HCT116 (cell line): ENCODE data around the gene PLA2G4C.

ENCODE experiments used
- ATF3 ChIP-seq: IDR thresholded peaks from 2 replicates; pipeline ENCODE4 v1.6.1; 2012
- CTCF ChIP-seq, 3 experiments: fragments of 200-600 bp in 1 of 3; sonication (generic) in 1 of 3; IDR thresholded peaks in 2 of 3; conservative IDR thresholded peaks in 1 of 3; 2 replicates each; pipeline ENCODE4 v1.5.1; 2012 to 2017; ENCODE audit warnings: low read depth in 2 of 3, low read length in 2 of 3, antibody characterized with exemption in 1 of 3, borderline replicate concordance in 1 of 3, control low read depth in 1 of 3, mild to moderate bottlenecking in 1 of 3, mixed read lengths in 1 of 3, mixed run types in 1 of 3, moderate library complexity in 1 of 3; ENCODE audit not compliant: insufficient read depth in 1 of 3
- POLR2AphosphoS5 ChIP-seq: IDR thresholded peaks from 2 replicates; pipeline ENCODE4 v1.6.1; 2011; ENCODE audit warnings: mild to moderate bottlenecking, low read depth, low read length, moderate library complexity

DNA sequence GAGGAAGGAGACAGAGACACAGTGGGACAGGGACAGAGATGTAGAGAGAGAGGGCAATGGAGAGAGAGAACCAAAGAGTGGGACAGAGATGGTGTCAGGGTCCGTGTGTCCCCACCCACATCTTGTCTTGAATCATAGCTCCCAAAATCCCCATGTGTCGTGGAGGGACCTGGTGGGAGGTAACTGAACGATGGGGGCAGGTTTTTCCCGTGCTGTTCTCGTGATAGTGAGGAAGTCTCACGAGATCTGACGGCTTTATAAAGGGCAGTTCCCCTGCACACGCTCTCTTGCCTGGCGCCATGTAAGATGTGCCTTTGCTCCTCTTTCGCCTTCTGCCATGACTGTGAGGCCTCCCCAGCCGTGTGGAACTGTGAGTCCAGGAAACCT lies 7.5 kb upstream of the PLA2G4C start:
- TF ChIP-seq ATF3: no peak
- TF ChIP-seq POLR2AphosphoS5: no peak
- TF ChIP-seq CTCF (IDR thresholded peaks at IDR 0.05 in 2 of 3, conservative IDR thresholded peaks at IDR 0.05 in 1 of 3; ENCODE audit: borderline replicate concordance in 1 of 3, insufficient read depth in 1 of 3, low read depth in 2 of 3, low read length in 2 of 3): no peak
